Activated CD4-positive, alpha-beta T cell treated with anti-CD3 and anti-CD28 coated beads, Interleukin-2, amount 50 U/mL, for 24 hours (primary cell): Measurements from ENCODE around the gene MTHFD2L.

Experiments used
- DNase-seq, 2 donors: peaks; one replicate each; pipeline ENCODE4 v3.0.0-alpha.2; 2020; ENCODE audit warnings: low read depth in 1 of 2, low spot score in 1 of 2

The MTHFD2L gene

DNA sequence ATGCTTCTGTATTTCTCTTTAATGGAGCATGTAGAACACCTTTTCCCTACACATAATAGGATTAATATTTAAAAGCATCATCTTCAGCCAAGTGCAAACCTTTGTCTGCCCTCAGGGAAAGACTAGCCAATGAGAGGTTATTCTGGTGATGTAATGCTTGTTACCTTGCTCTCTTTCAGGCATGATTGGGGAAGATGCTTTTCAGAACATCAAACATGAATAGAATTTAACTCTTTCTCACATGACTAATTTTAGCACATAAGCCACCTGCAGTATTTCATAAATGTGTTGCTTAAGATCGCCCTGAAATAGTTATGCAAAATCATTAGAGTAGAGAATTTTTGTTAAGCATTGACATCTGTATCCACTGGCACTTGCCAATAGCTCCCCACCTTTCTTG is 139.6 kb downstream of the MTHFD2L start:
- DNase-seq = no peak

GRCh38 chr4:74304095-74304625 is 146.2 kb downstream of the MTHFD2L start:
- no peak for DNase-seq

GRCh38 chr4:74305000-74305399 is 147.1 kb downstream of the MTHFD2L start:
- DNase-seq = no peak

DNA sequence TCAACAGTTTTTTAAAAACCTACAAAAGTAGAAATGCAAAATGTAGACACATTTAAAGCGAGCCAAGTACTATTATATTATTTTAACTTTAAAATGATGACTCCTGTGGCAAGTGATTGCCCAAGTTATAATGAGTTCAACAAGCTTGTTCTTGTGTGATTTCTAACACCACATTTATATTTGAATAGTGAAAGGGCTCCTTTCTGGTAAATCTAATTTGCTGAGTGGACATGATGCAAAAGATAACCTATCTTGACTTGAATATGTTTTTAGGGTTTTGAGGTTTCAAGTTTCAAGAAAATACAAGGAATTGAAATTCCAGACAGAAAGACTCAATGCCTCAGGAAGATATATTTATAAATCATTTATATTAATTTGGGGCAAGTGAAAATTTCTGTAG is 149.3 kb downstream of the MTHFD2L start:
- DNase-seq = no peak

DNA sequence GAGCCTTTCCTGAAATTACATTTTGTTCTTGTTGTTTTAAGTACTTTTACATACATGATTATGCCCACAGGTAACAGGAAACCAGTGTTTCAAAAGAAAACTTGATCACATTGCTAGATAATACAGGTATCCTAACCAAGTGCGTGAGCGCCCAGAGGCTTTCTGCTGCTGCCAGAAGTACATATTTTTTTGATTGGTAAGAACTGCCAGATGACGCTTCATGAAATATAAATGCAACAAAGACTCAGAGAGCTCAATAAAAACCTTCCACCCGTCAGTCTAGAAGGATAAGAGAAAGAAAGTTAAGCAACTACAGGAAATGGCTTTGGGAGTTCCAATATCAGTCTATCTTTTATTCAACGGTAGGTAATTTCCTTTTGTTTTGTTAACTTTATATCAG is 150.3 kb downstream of the MTHFD2L start, which contains the start of gene EPGN:
EPGN (plus strand) TSS at position 256 of the 400 bp plus-strand sequence; CDS start at position 320, 64 bp downstream.
- DNase-seq = no peak

- DNase-seq = no peak
These were observed 151.3 kb downstream of the MTHFD2L start for GRCh38 chr4:74309223-74309622.

- no peak for DNase-seq
These were observed 153.9 kb downstream of the MTHFD2L start for GRCh38 chr4:74311696-74312313.

DNA sequence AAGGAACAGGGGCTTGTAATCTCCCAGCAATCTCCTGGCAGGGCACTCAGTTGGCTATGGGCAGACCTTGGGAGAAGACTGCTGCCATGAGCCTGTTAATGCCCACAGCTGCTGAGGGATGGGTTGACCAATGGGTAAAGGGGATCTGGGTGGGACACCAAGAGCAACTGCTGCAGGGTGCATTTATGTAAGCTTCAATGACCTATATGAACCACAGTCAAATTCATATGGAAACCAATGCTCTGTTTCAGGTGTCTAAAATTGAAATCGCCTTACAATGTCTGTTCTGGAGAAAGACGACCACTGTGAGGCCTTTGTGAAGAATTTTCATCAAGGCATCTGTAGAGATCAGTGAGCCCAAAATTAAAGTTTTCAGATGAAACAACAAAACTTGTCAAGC is 156.4 kb downstream of the MTHFD2L start:
- DNase-seq = no peak

DNA sequence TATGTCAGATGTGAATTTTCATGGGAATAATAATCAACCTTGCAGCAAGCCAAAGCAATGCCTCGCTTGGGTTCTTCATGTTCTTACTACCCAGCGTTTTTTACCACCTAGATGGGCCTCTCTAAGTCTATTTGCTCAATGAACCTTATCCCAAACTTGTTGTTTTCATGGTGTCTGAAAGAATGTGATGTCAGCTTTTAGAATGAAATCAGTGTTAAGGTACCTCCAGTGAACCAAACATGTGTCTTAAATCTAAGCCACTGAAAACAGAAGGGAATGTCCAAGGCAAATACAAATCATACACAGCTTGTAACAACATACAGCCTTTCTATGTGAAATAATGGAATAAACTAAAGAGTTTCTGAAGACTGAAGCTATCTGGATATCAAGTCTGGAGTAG is 157.0 kb downstream of the MTHFD2L start:
- DNase-seq = no peak

DNA sequence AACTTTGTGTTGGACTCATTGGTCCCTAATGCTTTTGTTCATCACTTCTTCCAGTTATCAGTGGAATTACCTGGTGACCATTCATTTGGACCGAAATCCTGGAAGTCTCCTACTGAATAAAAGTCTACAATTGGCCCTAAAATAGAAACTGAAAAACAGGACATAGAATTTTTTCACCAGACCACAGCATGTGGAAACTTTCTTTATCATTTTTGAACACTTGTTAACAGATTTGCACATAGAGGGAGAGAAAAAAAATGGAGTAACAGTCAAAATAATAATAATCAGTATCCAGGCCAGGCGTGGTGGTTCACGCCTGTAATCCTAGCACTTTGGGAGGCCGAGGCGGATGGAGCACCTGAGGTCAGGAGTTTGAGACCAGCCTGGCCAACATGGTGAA is 157.5 kb downstream of the MTHFD2L start:
- DNase-seq = no peak

DNA sequence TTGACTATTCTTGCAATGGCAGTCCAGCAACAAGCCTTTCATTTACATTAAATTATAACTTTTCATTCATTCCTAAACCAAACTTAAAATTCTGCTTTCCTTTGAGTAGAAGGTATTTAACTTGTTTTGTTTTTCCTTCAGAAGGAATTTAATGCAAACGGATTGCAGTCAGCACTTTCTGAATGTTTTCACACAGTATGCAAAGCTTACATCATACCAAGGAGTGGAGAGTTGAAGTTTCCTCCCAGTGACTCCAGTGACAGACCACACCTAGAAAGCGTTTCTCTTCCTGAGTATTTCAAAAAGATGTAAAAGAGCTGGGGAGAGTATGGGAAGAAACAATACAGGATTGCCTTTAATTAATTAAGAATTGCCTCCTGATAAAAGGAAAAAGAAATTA is 158.5 kb downstream of the MTHFD2L start:
- no peak for DNase-seq

- DNase-seq = no peak
These were observed 159.8 kb downstream of the MTHFD2L start for GRCh38 chr4:74317616-74318246.

DNA sequence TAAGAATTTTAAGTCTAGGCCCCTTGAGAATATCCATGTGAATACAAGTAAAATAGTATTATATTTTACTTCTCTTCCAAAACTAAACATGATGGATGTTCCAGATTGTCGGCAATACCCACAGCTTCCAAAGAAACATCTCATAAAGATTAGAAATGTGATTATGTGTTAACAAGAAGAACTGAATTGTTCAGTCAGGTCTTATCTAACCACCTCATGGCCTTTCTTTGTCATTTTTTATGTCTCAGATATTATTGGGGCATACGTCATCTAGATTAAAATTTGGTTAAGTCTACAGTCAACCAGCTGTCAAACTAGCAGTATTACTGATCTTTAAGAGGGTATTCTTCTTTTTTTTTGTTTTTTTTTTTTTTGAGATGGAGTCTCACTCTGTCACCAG is 160.4 kb downstream of the MTHFD2L start:
- no peak for DNase-seq

DNA sequence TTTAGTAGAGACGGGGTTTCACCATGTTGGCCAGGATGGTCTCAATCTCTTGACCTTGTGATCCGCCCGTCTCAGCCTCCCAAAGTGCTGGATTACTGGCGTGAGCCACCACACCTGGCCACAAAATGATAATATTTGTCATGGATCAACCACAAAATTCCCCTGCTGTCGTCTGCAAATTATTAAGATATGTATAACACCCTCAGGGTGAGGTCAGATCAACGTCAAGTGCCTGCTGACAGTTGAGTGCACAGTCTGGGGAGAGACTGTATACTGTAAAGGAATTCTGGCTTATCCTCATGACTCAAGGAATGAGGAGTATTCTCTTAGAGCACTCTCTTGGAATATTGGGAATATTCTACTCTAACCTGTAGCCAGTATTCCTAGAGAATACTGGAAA is 161.6 kb downstream of the MTHFD2L start:
- DNase-seq = no peak

GRCh38 chr4:74320559-74321118 is 162.7 kb downstream of the MTHFD2L start:
- DNase-seq = no peak

DNA sequence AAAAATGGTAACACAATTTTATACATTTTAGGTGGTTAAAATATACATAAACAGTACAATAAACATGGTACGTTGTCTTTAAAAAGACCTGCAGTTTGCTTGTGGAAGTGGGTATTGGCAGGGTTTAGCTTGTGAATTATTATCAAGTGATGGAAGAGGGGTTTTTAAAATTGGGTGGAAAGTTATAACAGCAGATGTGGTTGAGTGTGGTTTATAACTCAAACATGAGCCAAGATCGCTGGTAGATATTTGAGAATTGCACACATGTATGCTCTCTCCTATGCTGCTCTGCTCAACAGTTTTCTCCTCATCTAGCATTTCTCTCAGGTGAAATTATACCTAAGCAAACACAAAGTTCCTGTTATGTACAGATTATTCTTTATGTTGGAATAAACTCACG is 164.4 kb downstream of the MTHFD2L start:
- DNase-seq = no peak

DNA sequence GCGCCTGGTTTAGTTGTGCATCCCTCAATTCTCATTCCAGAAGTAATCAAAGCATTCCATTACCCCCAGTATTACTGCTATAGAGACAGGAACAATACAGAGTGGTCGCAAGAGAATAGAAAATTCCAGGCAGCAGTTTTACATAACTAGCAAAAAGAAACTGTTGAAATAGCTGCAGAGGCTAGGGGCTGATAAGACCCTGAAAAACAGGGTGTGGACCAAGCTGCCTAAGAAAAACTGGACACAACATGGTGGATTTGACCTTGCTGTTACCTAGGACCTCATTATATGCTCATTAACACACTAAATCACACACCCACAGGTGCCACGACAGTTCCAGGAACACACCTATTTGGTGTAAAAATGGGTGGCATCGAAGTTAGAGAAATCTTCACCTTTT is 165.7 kb downstream of the MTHFD2L start:
- DNase-seq = no peak

DNA sequence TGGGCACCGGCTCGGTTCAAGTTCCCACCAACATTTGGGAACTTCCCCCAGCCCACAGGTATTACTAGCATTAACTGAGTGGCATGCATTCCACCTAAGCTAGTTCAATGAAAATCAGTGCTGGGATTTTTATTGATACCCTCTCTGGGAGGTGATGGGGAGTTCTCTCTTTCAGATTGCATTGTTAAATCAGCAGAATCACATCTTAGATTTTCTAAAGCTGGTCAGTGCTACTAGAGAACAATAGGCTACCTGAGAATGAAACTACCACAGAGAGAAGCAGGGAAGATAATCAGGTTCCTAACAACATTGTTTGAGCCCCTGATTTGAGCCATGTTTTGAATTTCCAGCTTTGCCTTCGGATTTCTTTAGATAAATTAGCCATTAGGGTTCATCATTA is 166.3 kb downstream of the MTHFD2L start:
- DNase-seq = no peak

DNA sequence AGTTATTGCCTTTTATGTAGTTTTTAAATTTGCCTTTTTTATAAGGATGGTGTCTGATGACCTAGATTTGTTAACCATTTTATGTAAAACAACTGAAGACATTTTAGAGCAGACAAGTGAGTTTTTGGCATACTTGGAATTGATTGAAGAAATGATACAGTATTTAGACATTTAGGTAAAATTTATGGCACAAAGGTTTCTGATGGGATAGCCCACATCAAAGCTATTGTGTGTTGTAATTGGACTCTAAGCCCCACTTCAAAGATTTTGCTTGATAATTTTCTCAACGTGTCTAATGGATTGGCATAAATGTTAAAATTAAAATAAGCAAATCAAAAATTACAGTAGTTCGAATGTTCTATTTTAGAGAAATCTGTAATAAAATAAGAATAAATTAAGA is 168.0 kb downstream of the MTHFD2L start:
- DNase-seq = no peak

GRCh38 chr4:74327762-74328161 is 169.8 kb downstream of the MTHFD2L start:
- no peak for DNase-seq

DNA sequence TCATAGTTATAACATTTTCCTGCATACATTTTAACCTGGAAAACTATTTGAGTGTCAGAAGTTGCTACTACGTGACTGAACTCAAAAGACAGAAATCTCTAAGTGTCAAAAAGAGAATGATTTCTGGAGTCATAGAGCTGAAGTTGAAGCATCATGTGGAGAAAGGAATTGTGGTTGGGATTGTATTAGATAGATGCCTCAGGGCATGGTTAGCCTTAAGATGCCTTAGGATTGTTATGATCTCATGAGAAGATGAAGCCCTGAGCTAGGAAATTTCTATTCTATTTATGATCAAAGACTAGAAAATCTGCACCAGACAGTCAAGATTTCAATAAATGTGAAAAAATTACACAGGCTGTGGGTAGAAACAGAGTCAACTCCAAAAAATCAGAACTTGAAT is 170.6 kb downstream of the MTHFD2L start:
- no peak for DNase-seq

DNA sequence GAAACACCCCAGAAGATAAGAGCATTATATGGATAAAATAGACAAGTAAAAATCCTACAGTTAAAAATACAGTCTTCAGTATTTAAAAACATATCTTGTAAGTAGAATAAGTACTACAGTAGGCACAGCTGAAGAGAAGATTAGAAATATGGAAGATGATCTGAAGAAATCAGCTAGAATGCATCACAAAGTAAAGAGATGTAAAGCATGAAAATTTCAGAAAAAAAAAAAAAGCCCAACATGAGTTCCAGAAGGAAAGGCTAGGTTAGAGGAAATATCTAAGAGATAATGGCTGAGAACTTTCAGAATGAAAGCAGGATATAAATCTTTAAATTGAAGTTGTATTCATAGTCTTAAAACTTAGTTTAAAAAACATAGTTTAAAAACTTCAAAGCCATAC is 171.4 kb downstream of the MTHFD2L start:
- DNase-seq = no peak
